ENCODE data around the gene MAML2.

The MAML2 gene

DNA sequence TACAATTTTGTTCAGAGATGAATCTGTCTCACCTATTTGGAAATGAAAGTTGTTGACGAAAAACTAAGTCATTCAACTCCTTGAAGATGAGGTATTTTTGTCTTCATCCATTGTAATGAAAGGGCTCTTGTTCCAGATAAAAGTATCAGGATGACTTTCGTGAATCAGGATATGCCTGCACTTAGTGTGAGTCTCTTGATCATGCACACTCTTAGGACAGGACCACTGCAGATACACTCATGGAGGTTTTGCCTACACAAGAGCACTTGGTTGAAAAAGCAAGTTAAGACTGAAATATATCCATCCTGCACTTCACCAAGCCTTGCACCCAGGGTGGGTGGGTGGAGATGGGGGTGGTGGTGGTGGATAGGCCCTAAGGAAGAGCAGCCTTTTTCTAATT, 298.2 kb downstream of the MAML2 start:
- DNase-seq (ENCODE audit: low read depth, low spot score): no peak

DNA sequence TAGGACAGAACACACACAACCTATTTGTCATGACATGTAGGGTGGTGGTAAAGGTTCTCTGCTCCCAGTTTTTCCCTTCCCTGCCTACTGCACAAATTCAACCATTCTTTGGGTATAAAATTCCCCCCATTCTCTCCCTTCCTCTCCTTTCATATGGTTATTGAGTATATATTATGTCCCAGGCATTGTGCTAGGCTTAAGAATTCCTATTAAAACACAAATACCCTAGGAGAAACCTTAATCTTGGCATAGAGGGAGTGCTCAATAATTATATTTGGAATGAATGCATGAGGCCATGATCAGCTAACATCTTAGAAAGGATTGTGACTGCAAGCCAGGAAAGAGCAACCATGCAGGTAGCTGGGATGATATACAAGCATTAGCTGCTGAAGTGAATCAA, 298.7 kb downstream of the MAML2 start:
- DNase-seq (ENCODE audit: low read depth, low spot score): no peak

DNA sequence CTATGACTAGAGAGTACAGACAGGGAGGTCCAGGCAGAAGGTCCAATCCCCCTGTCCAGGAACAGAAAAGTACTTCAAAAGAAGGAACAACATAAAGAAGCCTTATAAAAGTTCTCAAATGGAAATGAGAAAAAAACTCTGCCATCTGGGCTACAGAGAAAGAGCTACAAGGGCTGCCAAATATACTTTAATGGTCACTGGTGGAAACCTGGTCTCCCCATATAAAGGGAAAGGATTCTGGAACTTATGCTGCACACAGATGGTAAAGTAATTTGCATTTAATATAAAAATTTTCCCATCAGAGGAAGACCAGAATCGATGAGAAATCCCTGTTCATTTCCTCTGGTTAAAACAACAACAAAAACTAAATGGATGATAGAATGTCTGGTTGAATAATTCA, 299.7 kb downstream of the MAML2 start:
- DNase-seq (ENCODE audit: low read depth, low spot score): no peak

DNA sequence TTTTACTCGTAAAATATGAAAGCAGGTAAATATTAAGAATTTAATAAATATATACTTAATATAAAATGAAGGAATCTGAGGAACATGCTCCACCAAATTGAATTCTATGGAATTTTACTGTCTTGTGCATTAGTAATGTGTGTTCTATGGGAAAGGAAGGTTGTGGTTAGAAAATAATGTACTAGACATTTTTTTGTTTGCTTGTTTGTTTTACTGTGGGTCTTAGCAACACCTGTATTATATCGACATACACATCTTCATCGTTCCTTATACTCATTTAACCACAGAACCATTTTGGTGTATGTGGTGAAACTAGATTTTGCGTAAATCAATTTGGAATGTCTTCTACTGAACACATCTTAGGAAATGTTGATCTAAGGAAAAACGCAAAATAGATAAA, 304.9 kb downstream of the MAML2 start:
- no peak for DNase-seq (ENCODE audit: low read depth, low spot score)

DNA sequence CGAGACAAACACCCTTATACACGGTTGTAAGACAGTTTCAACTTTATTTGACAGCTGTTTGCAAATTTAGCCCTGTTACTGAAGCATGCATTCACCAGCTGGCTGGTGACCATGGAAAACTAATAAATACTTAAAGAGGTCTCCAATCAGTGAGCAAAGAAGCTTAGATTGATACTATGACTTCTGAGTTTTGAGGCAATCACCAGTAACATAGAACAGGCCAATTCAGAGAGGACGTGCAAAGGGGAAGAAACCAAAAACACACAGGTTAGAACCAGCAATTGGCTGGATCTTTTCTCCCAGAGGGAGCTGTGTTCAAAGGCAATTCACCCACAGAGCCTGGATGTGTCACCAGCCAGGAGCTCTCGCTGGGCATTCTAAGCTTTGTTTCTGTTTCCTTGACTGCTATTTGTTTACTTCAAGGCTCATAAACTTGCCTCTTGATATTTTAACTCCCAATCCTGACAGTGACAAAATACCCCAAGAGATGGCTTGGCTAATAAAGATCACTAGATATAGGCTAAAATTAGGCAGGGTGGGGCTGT, 305.5 kb downstream of the MAML2 start:
- DNase-seq (ENCODE audit: low read depth, low spot score): peak; percentile 79

DNA sequence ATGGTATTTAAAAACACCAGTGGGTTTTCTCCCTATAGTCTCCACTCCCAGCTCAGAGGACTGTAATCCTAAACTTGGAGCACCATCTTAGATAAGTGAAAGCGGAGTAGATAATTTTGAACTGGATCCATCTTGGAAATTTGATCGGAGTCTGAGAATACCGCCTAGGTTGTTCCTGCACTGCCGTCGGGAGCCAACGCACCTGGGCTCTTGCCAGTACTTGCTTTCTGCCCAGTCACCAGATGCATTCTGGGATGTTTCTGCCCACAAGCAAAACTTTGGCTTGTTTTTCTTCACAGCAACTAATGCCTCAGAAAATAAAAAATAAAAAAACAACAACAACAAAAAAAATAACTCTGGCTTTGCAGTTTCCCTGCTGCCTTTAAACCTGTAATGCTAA, 306.1 kb downstream of the MAML2 start:
- DNase-seq (ENCODE audit: low read depth, low spot score): no peak

DNA sequence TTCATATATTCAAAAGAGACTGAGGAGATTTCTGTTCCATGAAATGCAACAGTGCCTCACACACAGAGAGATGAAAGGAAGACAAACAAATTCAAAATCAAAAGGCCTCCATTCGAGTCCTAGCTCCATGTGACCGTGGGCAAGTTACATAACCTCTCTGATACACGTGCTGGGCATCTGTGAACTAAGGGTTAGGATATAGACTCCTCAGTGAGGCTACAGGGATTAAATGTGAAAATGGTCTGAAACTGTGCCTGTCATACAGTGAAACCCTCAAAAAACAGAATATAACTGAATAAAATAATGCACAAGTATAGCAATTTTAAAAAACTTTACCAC, 307.3 kb downstream of the MAML2 start:
- DNase-seq (ENCODE audit: low read depth, low spot score): no peak

DNA sequence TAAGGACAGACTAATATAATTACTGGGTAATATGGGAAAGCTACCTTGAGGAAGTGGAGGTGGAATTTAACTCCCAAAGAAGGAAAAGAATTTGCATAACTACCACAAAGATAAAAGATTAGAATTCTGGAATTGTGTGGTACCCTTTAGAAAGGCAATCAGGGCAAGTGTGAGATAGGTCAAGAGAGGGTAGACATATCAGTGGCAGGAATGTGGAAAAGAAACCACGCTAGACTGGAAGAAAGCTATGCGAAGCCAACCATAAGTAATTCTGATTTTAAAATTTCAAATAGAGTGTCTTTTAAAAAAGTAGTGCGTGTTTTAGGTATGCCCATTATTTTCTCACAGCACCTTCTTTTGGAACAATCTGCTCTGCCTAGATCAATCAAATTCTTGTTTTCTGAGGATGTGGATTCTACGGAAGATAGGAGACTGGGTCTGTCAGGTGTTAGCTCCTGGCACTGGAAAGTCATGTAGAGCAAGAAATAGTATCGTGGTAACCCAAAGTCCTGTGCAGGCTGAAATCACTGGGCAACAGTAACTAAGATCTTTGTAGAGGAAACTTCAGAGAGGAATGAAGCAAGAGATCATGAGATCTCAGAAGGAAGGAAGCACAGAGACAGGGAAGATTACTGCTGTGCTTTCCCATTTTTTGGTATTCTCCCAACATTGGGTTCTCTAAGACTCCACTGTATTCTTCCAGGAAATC, 307.8 kb downstream of the MAML2 start:
- DNase-seq (ENCODE audit: low read depth, low spot score): no peak

DNA sequence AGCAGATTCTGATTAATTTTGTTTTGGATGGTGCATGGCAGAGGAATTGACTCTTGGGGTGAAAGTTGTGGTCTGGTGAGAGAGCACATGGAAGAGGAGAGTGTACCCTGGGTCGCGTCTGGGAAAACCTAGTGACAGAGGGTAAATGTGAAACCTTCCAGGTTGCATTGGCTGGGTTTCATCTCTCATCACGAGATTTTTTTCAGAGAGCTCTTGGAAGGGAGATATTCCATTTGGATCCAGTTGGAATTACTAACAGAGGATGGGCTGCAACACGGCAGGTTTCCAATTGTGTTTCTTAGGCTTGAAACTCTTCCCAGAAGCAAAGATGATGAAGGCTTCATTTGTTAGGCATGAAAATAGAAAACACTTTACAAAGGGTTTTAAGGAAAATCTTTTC, 309.4 kb downstream of the MAML2 start:
- no peak for DNase-seq (ENCODE audit: low read depth, low spot score)

DNA sequence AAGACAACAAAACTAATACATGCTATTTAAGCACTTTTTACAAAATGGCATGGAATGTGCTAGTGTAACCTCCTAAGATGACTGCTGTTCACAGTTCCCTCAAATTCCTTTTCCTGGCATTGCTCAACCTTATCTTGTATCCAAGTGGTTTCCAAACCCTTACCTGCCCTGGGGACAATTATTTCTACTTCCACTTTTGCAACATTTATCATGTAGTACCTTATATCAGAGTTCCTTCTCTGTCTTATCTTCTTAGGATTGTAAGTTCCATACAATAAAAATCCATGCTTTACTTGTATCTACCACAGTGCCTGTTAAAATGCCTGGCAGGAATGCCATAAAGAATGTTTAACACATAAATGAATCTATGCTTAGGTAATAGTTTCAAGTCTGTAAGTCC, 309.9 kb downstream of the MAML2 start:
- DNase-seq (ENCODE audit: low read depth, low spot score): no peak

DNA sequence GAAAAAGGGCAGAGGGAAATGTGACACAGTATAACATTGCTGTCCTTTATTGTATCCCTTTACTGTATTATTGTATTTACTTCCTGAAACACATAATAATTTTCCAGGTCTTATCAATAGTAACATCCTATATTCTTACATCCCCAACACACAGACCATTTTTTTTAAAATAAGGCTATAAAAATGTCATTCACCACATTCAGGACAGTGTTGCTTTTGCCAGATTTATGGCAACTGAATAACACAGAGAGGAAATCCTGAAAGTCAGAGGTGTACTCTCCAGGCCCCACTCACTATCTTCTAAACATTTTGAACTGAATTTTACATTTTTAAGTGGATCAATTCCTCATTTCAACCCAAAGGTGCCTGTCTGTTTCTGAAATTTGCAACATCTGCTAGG, 314.2 kb downstream of the MAML2 start:
- no peak for DNase-seq (ENCODE audit: low read depth, low spot score)

DNA sequence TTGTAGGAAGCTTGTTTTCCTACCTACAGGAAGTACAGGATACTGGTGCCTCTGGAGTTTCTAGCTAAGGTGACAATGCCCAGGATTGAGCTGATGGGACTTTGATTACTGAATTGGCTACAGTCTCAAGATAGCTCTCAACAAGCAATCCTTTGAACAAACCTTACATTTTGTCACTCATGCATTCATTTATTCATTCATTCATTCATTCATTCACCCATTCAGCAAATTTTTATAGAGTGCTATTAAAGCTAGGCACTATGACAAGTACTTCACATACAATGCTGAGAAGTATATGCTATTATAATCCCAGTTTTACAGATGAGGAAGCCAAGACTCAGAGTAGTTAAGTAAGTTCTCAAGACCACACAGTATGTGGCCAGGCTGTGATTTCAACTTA, 316.0 kb downstream of the MAML2 start:
- DNase-seq (ENCODE audit: low read depth, low spot score): no peak

DNA sequence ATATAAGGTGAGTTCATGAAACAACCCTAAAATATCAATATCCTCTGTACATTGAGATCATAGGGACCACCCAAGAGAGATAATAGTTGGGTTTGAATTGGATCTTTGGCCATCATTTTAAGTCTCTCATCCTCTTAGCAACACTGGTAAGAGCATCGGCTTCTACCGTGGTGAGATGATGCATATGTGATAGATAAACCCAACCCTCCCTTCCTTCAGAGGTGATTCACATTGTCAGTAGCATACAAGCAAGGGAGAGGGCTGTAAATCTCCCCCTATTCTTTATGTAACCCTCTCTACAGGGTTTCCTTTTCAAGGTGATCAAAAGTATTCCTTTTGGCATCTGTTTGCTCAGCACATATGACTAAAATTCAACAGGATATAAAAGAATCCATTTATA, 316.7 kb downstream of the MAML2 start:
- no peak for DNase-seq (ENCODE audit: low read depth, low spot score)

DNA sequence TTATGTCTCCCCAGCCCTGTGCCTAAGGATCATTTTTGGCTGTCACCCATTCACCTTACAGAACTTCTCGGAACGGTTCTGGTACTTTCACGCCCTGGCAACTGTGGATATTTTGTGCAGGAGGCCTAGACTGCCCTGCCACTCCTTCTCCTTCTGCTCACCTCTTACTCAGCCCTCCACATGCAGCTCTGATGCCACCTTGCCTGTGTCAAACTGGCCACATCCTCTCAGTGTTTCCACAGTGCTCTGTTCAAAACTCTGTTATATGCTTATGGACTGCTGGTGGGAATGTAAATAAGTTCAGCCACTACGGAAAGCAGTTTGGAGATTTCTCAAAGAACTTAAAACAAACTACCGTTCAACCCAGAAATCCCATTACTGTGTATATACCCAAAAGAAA, 318.3 kb downstream of the MAML2 start:
- DNase-seq (ENCODE audit: low read depth, low spot score): no peak

DNA sequence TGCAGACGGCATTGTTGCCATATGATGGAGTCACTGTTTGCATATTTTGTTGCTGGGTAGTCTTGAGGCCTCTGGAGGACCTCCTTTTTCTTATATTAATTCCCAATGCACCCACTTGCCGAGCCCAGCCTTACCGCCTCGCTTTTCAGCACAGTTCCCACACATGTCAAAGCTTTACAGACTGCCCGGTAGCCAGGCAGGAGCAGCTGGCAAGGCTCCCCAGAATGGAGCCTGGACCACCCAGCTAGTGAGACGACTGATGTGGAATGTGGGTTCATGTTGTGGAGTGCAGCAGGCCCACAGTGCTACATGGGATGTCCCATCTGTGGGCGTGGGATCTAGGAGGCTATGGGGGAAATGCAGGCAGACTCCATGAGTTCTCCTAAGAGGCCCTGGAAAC, 319.7 kb downstream of the MAML2 start:
- no peak for DNase-seq (ENCODE audit: low read depth, low spot score)

DNA sequence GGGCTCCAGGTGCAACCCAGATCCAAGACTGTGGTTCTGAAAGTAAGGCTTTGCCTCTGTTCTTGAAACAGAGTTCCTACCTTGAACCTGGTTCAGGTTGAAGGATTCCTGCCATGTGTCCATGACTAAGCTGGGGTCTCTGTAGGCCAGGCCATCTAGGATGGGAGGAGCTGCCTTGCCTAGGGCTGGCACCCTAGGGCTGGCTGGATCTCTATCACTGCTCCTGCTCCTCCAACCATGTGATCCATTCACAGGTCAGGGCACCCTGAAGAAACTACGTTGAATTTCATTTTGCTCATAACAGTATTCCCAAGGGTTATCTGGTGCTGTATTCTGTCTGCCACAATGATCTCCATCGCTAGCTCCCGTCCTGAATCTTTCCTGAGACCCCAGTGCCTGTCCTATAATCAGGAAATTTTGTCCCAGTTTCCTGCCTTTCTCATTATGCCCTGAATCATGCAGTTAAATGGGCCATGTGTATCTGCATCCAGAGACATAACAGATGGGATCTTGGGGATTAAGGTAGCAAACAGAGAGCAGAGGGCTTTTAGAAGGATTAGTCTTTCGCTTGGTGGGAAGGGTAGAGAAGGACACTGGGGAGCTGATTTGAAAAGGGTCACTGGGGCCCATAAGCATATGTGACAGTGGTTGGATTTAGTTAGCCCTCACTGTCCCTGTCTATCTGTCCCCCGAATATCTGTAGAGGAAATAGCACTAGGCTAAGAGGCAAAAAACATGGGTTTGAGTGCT, 320.9 kb downstream of the MAML2 start:
- no peak for DNase-seq (ENCODE audit: low read depth, low spot score)

DNA sequence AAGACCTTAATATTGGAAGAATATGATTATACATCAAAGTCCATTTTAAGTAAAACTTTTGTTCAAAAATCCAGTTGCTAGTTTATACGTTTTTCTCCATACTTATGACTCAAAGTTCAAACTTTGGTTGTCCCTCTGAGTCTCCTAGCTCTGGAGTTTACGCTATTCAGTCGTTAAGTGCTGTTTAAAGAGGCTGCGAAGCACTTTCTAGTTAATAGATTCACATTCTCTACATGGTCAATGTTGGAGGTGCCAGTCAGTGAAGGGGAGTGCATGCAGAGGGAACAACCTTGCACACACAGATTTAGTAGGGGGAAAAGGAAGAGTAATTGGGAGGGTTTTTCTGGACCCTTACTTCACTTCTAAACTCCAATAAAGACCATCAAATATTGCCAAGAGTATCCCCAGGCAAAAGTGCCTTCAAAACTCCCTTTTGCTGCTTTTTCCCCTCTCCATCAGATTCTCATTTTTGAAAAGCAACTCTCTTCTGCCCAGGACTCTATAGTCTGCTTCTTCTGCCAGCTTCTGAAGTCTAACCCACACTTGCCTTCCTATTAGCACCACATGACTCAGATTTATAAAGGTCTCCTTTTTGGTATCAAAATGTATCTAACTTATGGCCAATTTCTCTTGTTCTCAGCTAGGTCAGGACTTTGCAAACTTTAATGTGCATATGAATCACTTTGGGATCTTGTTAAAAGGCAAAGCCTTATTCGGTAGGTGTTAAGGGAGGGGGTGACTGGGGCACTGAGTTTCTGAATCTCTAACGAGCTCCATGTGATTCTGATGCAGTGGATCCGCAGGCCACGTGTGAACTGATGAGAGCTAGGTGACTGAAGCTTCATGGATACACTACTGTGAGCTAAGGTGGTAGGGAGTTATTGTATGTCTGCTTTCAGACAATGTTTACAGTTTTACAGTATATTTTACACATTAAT, 322.9 kb downstream of the MAML2 start:
- DNase-seq (ENCODE audit: low read depth, low spot score): no peak

DNA sequence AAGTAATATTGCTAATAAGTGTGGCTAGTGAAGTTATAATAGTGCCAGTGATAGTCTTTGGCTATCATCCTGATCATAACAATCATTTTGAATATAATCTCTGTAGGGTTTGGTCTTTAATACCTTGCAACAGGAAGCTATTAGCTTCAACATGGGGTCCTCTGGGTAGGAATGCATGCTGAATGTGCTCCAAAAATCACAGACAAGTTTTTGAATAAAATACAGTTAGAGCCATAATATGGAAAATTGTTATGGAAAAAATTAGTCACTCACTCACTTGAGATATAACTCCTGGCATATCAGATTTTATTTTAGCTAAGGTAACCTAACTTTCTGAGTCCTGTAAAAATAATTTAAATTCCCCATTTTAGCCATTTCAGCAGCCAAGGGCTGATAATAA, 323.7 kb downstream of the MAML2 start:
- no peak for DNase-seq (ENCODE audit: low read depth, low spot score)

DNA sequence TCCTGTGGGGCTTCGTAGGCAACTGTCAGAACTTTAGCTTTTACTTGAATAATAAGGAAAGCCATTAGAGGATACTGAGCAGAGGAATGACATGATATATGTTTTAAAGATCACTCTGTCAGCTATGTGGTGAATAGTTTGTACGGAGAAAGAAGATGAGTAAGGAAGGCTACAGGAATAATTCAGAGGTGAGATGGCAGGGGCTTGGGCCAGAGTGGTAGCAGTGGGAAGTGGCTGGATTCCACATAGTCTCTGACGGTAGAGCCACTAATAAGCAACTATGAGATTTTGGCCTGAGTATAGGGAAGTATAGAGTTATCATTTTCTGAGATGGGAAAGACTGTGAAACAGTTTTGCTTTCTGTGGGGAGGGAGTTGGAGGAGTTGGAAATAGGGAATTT, 325.1 kb downstream of the MAML2 start:
- no peak for DNase-seq (ENCODE audit: low read depth, low spot score)

DNA sequence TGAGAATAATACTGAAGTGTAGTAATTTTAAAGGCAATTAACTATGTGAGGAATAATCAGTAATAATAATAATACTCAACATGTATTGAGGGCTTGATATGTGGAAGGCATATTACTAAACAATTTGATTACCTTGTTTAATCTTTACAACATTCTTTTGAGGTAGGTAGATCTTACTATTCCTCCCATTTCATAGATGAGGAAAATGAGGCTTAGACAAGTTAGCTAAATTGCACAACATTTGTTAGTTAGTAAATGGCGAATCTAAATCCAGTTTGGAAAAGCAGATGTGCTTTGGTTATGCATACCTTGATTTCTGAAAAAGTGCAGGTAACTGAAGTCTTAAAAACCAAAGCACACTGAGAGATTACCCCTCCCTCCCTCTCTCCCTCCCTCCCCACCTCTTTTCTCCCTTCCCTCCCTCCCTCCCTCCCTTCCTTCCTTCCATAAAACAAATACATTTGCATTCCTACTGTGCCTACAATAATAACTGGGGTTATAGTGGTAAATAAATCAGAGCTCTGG, 326.0 kb downstream of the MAML2 start:
- no peak for DNase-seq (ENCODE audit: low read depth, low spot score)

DNA sequence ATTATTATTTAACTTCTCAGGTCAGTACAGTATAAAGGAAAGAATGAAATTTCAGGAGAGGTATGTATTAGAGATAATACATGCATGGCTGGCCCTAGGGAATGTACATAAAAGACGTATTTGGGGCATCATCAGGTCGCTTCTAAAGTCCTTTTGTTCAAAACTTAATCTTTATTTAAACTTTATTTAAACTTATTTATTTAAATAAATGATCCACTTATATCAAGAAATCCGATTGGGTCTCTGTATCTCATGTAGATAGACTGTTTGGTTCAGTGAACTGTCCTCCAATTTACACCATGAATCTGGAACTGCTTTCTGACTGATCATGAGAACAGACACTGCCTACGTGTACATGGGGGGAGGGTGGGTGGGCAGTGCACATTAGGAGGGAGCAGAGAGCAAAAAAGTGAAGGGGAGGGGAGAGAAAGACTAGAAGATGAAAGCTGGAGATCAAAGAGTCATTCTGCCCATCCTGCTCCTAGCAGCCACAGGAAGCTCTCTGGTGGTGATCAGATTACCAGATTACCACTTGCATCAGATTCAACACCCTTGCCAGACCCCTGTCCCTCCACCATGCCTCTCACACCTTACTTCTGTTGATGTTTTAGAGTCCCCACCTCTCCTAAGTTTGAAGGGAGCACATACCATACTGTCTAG, 327.0 kb downstream of the MAML2 start:
- DNase-seq (ENCODE audit: low read depth, low spot score): no peak
